ENCODE results near the gene A1BG. TPM values are rescaled to one million over a fixed set of nuclear protein-coding genes. Genes with fewer than 3 reads are reported as not detected.

A1BG gene
- total RNA-seq = 10 to 100 TPM in 1 of 2 donors, 1 to 10 TPM in 1; 6.2 to 11.5 TPM

GRCh38 chr19:58352760-58353671 lies at the start of gene A1BG:
Gene A1BG, minus strand, starts transcription at chr19:58353492. Its CDS starts 55 bp downstream, at chr19:58353437.
- Histone ChIP-seq H3K4me1 (peaks cover 14% of the 10 kb centered on the region), H3K27ac (no peak within 1 kb of the TSS), H3K4me3 (no peak within 1 kb of the TSS), H3K9me3 (no peaks in the 10 kb centered on the region), H3K27me3 (no peaks in the 10 kb centered on the region), H3K36me3 (replicated peaks in 1 of 2; ENCODE audit: insufficient read depth in 1 of 2, low read depth in 2 of 2) (no peaks in the 10 kb centered on the region)
- 56 to 62% methylated on average over 15 to 26 of the region's 26 CpGs for WGBS, 2 donors
- DNase-seq (no peak), ATAC-seq (no peak)
- no peak for TF ChIP-seq POLR2A (IDR thresholded peaks at IDR 0.05)
- no peak for TF ChIP-seq CTCF (IDR thresholded peaks at IDR 0.05)
- intact Hi-C loops (cut with DNase I) = no loop called here

- Histone ChIP-seq H3K36me3 (replicated peaks in 1 of 2; ENCODE audit: insufficient read depth in 1 of 2, low read depth in 2 of 2) (no peaks in the 10 kb centered on the region), H3K4me1 (peaks cover 19% of the 10 kb centered on the region), H3K4me3 (peak overlapping the region in 1 of 2 donors; percentile 16), H3K9me3 (no peaks in the 10 kb centered on the region), H3K27ac (peak overlapping the region in 2 of 4 donors; percentile 31 to 85), H3K27me3 (no peaks in the 10 kb centered on the region)
- WGBS, 2 donors = 22 to 37% methylated on average over 16 to 23 of the region's 23 CpGs
- ATAC-seq (no peak), DNase-seq (no peak)
- TF ChIP-seq POLR2A (IDR thresholded peaks at IDR 0.05) (no peak), CTCF (IDR thresholded peaks at IDR 0.05) (no peak)
- intact Hi-C loops (cut with DNase I) = no loop called here
Observed at GRCh38 chr19:58401840-58402421, 48.6 kb upstream of the A1BG start.

- TF ChIP-seq CTCF (IDR thresholded peaks at IDR 0.05) (no peak), POLR2A (IDR thresholded peaks at IDR 0.05) (peak; percentile 62 to 88 (median 86))
- WGBS, 2 donors = 1 to 3% methylated on average over 42 to 80 of the region's 80 CpGs
- intact Hi-C loops (cut with DNase I) = no loop called here
Observed at GRCh38 chr19:58400916-58401839, 47.9 kb upstream of the A1BG start.

GRCh38 chr19:58400316-58400915 lies 47.1 kb upstream of the A1BG start:
- no peak for ATAC-seq
- H3K9me3 ChIP-seq = no peaks in the 10 kb centered on the region
- no peak overlapping the region for H3K27ac ChIP-seq
- H3K27me3 ChIP-seq = no peaks in the 10 kb centered on the region
- intact Hi-C loops (cut with DNase I) = no loop called here
- no peak for DNase-seq
- TF ChIP-seq CTCF (IDR thresholded peaks at IDR 0.05) = no peak
- no peak for TF ChIP-seq POLR2A (IDR thresholded peaks at IDR 0.05)
- peak overlapping the region; percentile 2 to 13 for H3K4me3 ChIP-seq
- WGBS, 2 donors = 40 to 58% methylated on average over 14 to 18 of the region's 18 CpGs
- no peaks in the 10 kb centered on the region for H3K36me3 ChIP-seq (replicated peaks in 1 of 2; ENCODE audit: insufficient read depth in 1 of 2, low read depth in 2 of 2)
- peaks cover 23% of the 10 kb centered on the region for H3K4me1 ChIP-seq

More at GRCh38 chr19:58400916-58401839, 47.9 kb upstream of the A1BG start:
- Histone ChIP-seq H3K9me3 (no peaks in the 10 kb centered on the region), H3K27me3 (no peaks in the 10 kb centered on the region), H3K36me3 (replicated peaks in 1 of 2; ENCODE audit: insufficient read depth in 1 of 2, low read depth in 2 of 2) (no peaks in the 10 kb centered on the region), H3K27ac (peak overlapping the region in 3 of 4 donors; percentile 31 to 85 (median 71)), H3K4me3 (peak overlapping the region; percentile 2 to 16), H3K4me1 (peaks cover 16% of the 10 kb centered on the region)
- ATAC-seq (peak; percentile 100), DNase-seq (peak; percentile 99 to 100 (median 100))
